HG02943 (cell line): ENCODE results near the gene CCDC197.

Source experiments
- ATAC-seq: cut with Tn5 transposase; IDR thresholded peaks from one replicate; pipeline ENCODE4 v1.9.1; 2021; ENCODE audit warnings: mild to moderate bottlenecking, low read depth, moderate library complexity; ENCODE audit not compliant: unreplicated experiment

CCDC197 gene

DNA sequence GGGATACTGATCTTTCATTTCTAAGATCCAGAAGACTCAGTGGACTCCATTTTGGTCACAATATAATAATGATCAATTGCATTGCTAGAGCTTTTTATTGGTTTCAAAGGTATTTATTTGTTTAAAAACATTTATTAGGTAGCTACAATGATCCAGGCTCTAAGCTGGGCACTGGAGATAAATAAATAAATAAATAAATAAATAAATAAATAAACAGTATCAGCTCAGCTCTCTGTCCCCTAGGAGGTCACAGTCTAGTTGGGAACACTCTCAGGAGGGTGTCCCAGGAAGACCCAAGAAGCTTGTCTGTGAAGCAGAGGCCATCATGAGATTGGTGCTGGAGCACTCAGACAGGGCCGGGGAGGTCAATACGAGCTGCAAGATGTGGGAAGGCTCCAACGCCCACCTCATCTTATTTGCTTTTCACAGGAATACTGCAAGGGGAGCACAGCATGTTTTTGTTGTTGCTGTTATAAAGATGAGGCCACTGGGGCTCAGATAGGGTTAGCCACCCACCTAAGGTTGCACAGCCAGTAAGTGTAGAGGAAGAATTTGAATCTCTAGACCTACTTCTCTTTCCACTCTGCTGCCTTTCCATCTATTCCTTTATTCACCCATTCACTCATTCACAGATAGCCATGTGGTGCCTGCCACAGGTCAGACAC, 36.2 kb upstream of the CCDC197 start:
- no peak for ATAC-seq

GRCh38 chr14:93961620-93962019, 35.5 kb upstream of the CCDC197 start:
- no peak for ATAC-seq

- peak; percentile 58 for ATAC-seq
These were observed 34.1 kb upstream of the CCDC197 start for GRCh38 chr14:93962701-93963601.

DNA sequence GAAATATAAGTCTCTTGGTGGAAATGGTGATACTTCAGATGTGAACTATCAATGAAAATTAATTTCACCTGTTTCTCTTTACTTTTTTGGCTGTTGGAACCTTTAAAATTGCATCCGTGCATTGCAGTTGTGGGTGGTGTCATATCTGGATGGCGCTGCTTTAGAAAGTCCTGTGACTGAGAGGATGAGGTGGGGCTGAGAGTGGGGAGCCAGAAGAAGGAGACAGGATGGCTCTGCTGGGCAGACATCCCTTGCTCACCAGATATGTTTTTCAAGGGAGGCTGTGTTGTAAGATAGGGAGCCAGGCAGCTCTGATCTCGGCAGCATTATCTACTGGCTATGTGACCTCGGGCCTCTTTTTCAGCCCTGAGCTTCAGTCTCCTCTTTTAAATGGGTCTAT, 33.4 kb upstream of the CCDC197 start:
- ATAC-seq = no peak

DNA sequence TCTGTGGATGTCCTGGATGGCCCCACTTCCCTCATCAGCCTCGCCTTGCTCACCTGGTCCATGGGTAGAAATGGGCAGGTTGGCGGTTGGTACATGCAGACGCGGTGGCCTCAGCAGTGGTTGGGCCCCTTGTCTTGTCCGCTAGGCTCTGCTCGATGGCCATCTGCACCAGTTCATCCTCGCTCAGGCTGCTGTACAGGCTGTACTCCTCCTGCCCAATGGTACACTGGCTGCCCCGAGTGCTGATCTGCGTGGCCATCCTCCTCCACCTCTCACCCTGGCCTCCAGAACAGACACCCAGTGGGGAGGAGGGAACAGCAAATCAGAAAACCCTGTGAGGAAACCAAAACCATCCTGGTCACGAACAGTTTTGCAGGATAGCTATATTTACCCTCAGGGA, 32.8 kb upstream of the CCDC197 start:
- ATAC-seq = no peak

GRCh38 chr14:93964820-93965286, 32.2 kb upstream of the CCDC197 start:
- no peak for ATAC-seq

GRCh38 chr14:93965287-93965821, 31.7 kb upstream of the CCDC197 start:
- no peak for ATAC-seq

DNA sequence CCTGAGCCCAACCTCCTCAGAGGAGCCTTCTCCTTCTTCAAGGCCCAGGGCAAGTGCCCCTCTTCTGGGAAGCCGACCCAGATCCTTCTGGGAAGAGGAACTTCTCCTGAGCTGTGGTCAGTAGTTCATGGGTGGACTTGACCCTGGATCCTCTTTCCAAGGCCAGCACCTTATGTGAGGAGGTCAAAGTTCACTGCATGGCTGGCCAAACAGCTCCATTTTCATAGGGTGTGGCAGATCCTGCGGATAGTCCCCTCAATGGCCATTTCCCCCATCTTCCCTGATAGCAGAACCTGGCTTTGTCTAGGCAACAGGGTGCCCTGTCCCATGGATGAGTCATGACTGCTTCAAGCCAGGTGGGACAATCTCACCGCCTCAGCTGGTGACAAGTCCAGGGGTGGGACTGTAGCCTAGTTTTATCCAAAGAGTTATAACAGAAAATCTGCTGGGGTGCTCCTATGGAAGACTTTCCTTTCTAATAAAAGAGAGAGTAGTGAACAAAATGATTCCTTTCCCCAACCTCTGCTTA, 31.1 kb upstream of the CCDC197 start:
- no peak for ATAC-seq

GRCh38 chr14:93967637-93968250, 29.4 kb upstream of the CCDC197 start:
- ATAC-seq = peak; percentile 42

DNA sequence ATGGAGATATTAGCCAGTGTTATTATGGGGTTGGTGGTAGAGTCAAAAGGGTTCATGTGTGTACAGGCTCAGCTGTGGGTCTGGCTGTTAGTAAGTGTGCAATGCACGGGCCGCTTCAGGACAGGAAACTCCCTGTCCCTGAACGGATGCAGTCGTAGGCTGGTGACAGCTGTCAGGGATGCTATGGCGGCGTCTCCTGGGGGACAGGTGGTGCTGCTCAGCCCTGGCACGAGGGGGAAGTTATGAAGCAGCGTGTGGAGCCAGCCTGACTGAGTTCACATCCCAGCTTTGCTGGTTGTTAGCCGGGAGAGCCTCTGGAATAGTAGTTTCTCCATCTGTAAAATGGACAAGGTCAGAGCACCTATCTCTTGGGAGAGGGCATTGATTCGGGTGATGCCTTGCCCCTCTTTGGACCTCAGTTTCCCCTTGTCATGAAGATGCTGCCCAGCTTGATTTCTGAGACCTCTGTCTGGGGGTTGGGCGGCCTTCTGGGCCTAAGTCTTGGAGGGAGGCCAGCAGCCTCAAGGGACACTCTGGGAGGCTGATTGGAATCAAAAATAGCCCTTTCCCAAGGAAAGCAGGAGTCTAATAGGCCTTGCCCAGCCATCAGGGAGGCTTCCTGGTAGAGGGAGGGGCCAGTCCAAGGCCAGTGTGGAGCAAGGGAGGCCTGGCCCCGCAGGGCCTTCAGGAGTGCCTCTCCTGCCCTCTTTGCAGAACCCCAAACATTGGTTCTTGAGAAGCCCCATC, 27.8 kb upstream of the CCDC197 start:
- no peak for ATAC-seq

- peak; percentile 37 for ATAC-seq
These were observed 26.5 kb upstream of the CCDC197 start for GRCh38 chr14:93970585-93970964.

DNA sequence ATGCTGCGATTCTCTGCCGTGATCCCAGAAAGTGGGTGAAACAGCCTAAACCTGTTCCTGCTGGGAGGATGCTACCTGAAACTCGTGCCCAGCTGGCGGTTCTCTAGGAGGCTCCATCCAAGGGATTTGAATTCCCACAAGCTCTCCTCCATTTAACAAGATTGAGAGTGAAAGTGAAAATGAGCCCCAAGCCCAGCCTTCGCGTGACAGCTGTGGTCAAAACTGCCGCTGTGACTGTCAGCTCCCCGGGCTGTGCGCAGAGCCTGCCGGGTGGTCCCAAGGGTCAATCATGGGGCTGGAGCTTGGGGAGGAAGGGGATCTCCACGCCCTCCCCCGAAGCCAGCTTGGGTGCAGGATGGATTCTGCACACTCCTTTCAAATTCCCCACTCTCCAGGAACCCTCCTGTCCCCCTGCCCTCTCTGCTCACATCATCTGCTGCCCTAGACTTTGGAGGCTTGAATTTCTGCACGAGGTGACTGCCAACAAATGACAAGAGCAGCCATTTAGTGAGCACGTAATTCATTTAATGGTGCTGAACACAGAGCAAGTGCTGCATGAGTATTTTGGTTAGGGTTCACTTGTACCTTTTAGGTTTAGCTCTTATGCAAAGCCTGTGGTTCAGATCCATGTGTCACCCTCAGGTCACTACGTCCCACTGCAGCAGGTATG, 26.0 kb upstream of the CCDC197 start:
- peak; percentile 39 for ATAC-seq

- ATAC-seq = no peak
These were observed 25.5 kb upstream of the CCDC197 start for GRCh38 chr14:93971635-93972027.

- ATAC-seq = no peak
These were observed 24.4 kb upstream of the CCDC197 start for GRCh38 chr14:93972618-93973205.

GRCh38 chr14:93973607-93974006, 23.5 kb upstream of the CCDC197 start:
- no peak for ATAC-seq

GRCh38 chr14:93974299-93974698, 22.8 kb upstream of the CCDC197 start:
- ATAC-seq = no peak

- ATAC-seq = no peak
These were observed 22.3 kb upstream of the CCDC197 start for GRCh38 chr14:93974833-93975232.

- ATAC-seq = peak; percentile 51
These were observed 21.2 kb upstream of the CCDC197 start for GRCh38 chr14:93975791-93976476.
